ENCODE measurements around the gene ATP1B1. TPM values are rescaled to one million over a fixed set of nuclear protein-coding genes. Genes with fewer than 3 reads are reported as not detected.

Gene ATP1B1
- total and polyA plus RNA-seq, 2 of the 8 experiments (the other 6 are each of a cell fraction or from before 2014, with no cell fraction given): 16.3 to 76.5 TPM

DNA sequence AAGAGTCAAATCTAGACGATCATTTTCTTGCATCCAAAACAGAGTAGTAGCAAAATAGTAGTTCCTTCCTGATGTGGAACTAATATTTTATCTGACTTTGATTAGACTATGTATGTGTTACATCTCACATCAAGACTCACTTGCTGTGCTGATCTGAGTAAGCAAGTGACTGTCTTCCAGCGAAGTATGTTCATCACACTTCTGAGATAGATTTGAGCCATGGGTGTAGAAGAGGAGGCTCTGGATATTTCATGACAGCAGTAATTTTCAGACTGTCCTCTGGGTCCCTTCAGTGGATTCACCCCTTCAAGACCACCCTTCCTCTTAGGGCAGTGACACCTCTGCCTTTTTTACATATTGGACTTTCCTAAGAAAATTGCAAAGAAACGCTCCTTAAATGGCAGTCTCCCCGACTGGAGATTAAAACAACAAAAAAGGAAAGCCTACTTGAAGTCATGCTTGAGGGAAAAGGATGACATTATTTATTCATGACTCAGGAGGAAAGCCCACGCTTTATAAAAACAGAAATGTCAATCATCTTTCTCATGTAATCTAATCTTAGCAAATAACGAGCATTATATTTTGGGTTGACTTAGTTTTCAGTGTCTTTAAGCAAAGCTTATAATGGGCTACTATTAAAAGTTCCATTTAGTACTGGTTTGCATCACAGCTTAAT lies 22.8 kb downstream of the ATP1B1 start (continued):
- TF ChIP-seq KDM5A (IDR thresholded peaks at IDR 0.05; ENCODE audit: low read length) (no peak), TEAD4 (IDR thresholded peaks at IDR 0.05; ENCODE audit: low read depth, low read length) (no peak), TCF12 (IDR thresholded peaks at IDR 0.05; ENCODE audit: low read depth, low read length) (no peak), BCL11A (IDR thresholded peaks at IDR 0.05; ENCODE audit: low read depth in 2 of 2, low read length in 2 of 2) (no peak), GTF2F1 (IDR thresholded peaks at IDR 0.05; ENCODE audit: borderline replicate concordance, low read depth, low read length) (no peak), SP1 (IDR thresholded peaks at IDR 0.05; ENCODE audit: low read depth, low read length) (no peak), TAF7 (optimal IDR thresholded peaks at IDR 0.05; ENCODE audit: borderline replicate concordance, low read depth, low read length) (no peak)

Data from H1 (cell line).